ENCODE data around the gene ZNF570. TPM values are rescaled to one million over a fixed set of nuclear protein-coding genes. Genes with fewer than 3 reads are reported as not detected.

Gene ZNF570
- total RNA-seq, 4 donors from 2014 or later = 2.7 to 6.6 (median 6.3) TPM

DNA sequence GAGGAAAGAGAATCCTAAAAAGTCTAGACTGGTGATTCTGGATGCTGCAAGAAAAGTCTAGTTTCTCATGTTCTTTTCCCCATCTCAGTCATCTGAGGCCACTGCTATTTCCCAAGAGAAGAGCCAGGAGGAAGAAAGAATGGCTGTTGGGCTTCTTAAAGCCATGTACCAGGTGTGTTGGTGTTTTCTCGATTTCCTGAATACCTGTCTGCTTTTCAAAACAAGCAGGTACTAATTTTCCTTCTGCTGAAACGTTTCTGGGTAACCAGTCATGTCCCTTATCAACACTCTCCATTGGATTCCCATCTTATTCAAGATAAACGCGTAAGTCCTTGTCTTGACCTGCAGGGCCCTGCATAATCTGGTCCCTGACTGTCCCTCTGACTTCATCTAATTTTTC lies 1.1 kb downstream of the ZNF570 start:
- intact Hi-C loops (cut with DNase I; ENCODE audit: low total_unique reads) = no loop called here
- TF ChIP-seq, protein P1, sequence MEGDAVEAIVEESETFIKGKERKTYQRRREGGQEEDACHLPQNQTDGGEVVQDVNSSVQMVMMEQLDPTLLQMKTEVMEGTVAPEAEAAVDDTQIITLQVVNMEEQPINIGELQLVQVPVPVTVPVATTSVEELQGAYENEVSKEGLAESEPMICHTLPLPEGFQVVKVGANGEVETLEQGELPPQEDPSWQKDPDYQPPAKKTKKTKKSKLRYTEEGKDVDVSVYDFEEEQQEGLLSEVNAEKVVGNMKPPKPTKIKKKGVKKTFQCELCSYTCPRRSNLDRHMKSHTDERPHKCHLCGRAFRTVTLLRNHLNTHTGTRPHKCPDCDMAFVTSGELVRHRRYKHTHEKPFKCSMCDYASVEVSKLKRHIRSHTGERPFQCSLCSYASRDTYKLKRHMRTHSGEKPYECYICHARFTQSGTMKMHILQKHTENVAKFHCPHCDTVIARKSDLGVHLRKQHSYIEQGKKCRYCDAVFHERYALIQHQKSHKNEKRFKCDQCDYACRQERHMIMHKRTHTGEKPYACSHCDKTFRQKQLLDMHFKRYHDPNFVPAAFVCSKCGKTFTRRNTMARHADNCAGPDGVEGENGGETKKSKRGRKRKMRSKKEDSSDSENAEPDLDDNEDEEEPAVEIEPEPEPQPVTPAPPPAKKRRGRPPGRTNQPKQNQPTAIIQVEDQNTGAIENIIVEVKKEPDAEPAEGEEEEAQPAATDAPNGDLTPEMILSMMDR (IDR thresholded peaks at IDR 0.05) = no peak
- no peak for TF ChIP-seq POLR2A (IDR thresholded peaks at IDR 0.05)
- WGBS, 2 donors = 71 to 73% methylated on average over 4 of the region's 4 CpGs
- no peak overlapping the region for H3K4me3 ChIP-seq (ENCODE audit: low read depth, poor library complexity, severe bottlenecking)
- DNase-seq (ENCODE audit: low spot score in 2 of 2) = no peak

DNA sequence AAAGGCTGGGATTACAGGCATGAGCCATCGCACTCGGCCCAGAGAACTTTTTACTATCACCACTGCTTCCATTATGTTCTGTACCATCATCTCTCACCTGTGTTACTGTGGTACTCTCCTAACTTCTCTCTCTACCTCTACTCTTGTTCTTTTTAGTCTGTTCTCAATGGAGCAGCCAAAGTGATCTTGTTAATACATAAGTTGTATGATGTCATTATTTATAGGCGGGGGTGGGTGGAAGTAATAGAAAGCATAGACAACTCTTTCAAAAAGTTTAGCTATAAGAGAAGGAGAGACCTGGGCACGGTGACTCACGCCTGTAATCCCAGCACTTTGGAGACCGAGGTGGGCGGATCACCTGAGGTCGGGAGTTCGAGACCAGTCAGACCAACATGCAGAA lies 3.0 kb downstream of the ZNF570 start:
- TF ChIP-seq POLR2A (IDR thresholded peaks at IDR 0.05) = no peak
- TF ChIP-seq, protein P1 (IDR thresholded peaks at IDR 0.05) = no peak
- 93 to 99% methylated on average over 9 of the region's 9 CpGs for WGBS, 2 donors
- intact Hi-C loops (cut with DNase I; ENCODE audit: low total_unique reads) = no loop called here
- no peak for DNase-seq (ENCODE audit: low spot score in 2 of 2)
- no peak overlapping the region for H3K4me3 ChIP-seq (ENCODE audit: low read depth, poor library complexity, severe bottlenecking)

DNA sequence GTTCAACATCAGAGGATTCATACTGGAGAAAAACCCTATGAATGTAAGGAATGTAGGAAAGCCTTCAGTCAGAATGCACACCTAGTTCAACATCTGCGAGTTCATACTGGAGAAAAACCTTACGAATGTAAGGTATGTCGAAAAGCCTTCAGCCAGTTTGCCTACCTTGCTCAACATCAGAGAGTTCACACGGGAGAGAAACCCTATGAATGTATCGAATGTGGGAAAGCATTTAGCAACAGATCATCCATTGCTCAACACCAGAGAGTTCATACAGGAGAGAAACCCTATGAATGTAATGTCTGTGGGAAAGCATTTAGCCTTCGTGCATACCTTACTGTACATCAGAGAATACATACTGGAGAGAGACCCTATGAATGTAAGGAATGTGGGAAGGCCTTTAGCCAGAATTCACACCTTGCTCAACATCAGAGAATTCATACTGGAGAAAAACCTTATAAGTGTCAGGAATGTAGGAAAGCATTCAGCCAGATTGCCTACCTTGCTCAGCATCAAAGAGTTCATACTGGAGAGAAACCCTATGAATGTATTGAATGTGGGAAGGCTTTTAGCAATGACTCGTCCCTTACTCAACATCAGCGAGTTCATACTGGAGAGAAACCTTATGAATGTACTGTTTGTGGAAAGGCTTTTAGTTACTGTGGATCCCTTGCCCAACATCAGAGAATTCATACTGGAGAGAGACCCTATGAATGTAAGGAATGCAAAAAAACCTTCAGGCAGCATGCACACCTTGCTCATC lies 15.4 kb downstream of the ZNF570 start:
- no peak for DNase-seq (ENCODE audit: low spot score in 2 of 2)
- no peak overlapping the region for H3K4me3 ChIP-seq (ENCODE audit: low read depth, poor library complexity, severe bottlenecking)
- intact Hi-C loops (cut with DNase I; ENCODE audit: low total_unique reads) = no loop called here
- WGBS, 2 donors = 95 to 96% methylated on average over 8 of the region's 8 CpGs
- TF ChIP-seq POLR2A (IDR thresholded peaks at IDR 0.05) = no peak
- TF ChIP-seq, protein P1 (IDR thresholded peaks at IDR 0.05) = no peak

DNA sequence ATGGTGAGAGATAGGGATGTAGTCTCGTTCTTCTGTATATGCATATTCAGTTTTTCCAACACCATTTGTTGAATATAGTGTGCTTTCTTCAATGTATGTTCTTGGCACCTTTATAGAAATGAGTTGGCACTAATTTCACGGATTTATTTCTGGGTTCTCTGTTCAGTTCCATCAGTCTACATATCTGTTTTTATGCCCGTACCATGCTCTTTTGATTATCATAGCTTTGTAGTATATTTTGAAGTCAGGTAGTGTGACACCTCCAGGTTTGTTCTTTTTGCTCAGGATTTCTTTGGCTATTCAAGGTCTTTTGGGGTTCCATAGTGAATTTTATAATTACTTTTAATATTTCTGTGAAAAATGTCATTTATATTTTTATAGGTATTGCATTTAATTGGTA lies 23.1 kb downstream of the ZNF570 start:
- WGBS, 2 donors = 77 to 80% methylated on average over 3 of the region's 3 CpGs
- H3K4me3 ChIP-seq (ENCODE audit: low read depth, poor library complexity, severe bottlenecking) = no peak overlapping the region
- TF ChIP-seq, protein P1 (IDR thresholded peaks at IDR 0.05) = no peak
- no peak for TF ChIP-seq POLR2A (IDR thresholded peaks at IDR 0.05)
- intact Hi-C loops (cut with DNase I; ENCODE audit: low total_unique reads) = no loop called here
- no peak for DNase-seq (ENCODE audit: low spot score in 2 of 2)

DNA sequence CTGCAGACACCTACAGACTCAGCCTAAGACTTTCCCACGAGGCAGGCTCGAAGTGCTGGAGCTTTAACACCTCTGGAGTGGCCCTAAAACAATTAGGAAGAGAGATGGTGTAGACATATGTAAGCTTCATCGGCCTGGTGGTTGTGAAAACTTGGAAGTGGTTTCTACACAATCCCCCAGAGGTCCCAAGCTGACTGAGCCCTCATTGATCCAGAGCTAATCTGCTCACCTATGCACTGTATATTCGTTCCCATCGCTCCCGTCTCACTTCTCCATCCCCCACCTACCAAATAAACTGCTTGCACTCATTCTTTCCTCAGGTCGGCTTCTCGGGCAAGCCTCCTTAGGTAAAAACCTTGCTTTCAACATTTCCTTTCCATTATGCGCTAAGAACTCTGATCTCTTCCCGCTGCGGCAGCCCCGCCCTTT lies 36.8 kb downstream of the ZNF570 start:
- WGBS, 2 donors = 2 to 4% methylated on average over 12 of the region's 12 CpGs

More for the DNA sequence above, 36.8 kb downstream of the ZNF570 start:
- TF ChIP-seq, protein P1 (IDR thresholded peaks at IDR 0.05) = no peak
- TF ChIP-seq POLR2A (IDR thresholded peaks at IDR 0.05) = no peak
- H3K4me3 ChIP-seq (ENCODE audit: low read depth, poor library complexity, severe bottlenecking) = peak overlapping the region; percentile 47
- DNase-seq (ENCODE audit: low spot score in 2 of 2) = no peak
- intact Hi-C loops (cut with DNase I; ENCODE audit: low total_unique reads) = no loop called here
